Left lung (tissue), 10 donors: Measurements from ENCODE around the gene ABHD10. TPM values are rescaled to one million over a fixed set of nuclear protein-coding genes. Genes with fewer than 3 reads are reported as not detected.
A peak's percentile ranks its signal among the peaks of the same experiment; 100 is the strongest.

Experiments used
- ATAC-seq: fragments of 200-7000 bp; cut with Tn5 transposase; one replicate; pipeline ENCODE4 v1.9.1; 2020; ENCODE audit warnings: moderate library complexity
- DNase-seq, 4 donors: peaks; one replicate each; pipeline ENCODE4 v3.0.0-alpha.2; 2013 to 2020
- H3K27ac ChIP-seq, 2 donors: fragments of 200-600 bp; sonication (generic) in 1 of 2; one replicate each; pipeline versions ENCODE4 v1.5.0 to v1.8.0; 2020 to 2021
- H3K27me3 ChIP-seq, 2 donors: fragments of 200-600 bp; sonication (generic) in 1 of 2; one replicate each; pipeline versions ENCODE4 v1.5.0 to v1.8.0; 2020 to 2021
- H3K36me3 ChIP-seq, 2 donors: fragments of 200-600 bp; sonication (generic) in 1 of 2; one replicate each; pipeline versions ENCODE4 v1.5.0 to v1.8.0; 2020 to 2021
- H3K4me1 ChIP-seq, 2 donors: fragments of 200-600 bp; one replicate each; pipeline ENCODE4 v1.8.0; 2021
- H3K4me3 ChIP-seq, 2 donors: fragments of 200-600 bp; sonication (generic) in 1 of 2; one replicate each; pipeline versions ENCODE4 v1.5.0 to v1.8.0; 2020 to 2021; ENCODE audit warnings: mild to moderate bottlenecking in 1 of 2
- H3K9me3 ChIP-seq, 2 donors: fragments of 200-600 bp; sonication (generic) in 1 of 2; one replicate each; pipeline versions ENCODE4 v1.5.0 to v1.8.0; 2020 to 2021
- CTCF ChIP-seq, 2 donors: fragments of 200-600 bp; sonication (generic) in 1 of 2; IDR thresholded peaks; one replicate each; pipeline versions ENCODE4 v1.5.0 to v1.8.0; 2021; ENCODE audit warnings: antibody characterized with exemption in 2 of 2
- intact Hi-C, 2 donors: fragments of 100-400 bp; cut with DNase I; formaldehyde crosslinking; loops; one replicate each; pipeline versions ENCODE4 v1.11.2 to v1.14.2; 2022
- polyA plus RNA-seq, 6 donors: library from polyadenylated mRNA; unstranded; fragments of 120-200 nt; gene quantifications; one replicate each; pipeline ENCODE4 v1.2.1, GENCODE V29; 2013; ENCODE audit not compliant: insufficient read length in 6 of 6
- total RNA-seq, 2 donors: library from RNA; stranded (reverse); fragmentation: NEBNext Ultra II Directional; extraction: Animal tissue kit (Norgen Biotek cat#: 25700); gene quantifications; one replicate each; pipeline ENCODE4 v1.2.1, GENCODE V29; 2021
- donor health status: DM: no; HTN: yes; CAD: no.
- donor health status: DM: no; HTN: no; CAD: no.

The ABHD10 gene
- total and polyA plus RNA-seq, 8 donors, result 22.7 to 63.6 (median 52.1) TPM

GRCh38 chr3:111944372-111944771, 34.5 kb upstream of the ABHD10 start:
- ATAC-seq (no peak), DNase-seq (no peak)
- no peak overlapping the region for H3K4me3 ChIP-seq
- H3K4me1 ChIP-seq, result no peaks in the 10 kb centered on the region
- H3K36me3 ChIP-seq, result peaks cover 0 to 16% of the 10 kb centered on the region in 2 donors
- no peak overlapping the region for H3K27ac ChIP-seq
- no peaks in the 10 kb centered on the region for H3K9me3 ChIP-seq
- intact Hi-C loops, result no loop called here
- no peak for TF ChIP-seq CTCF (IDR thresholded peaks at IDR 0.05)
- no peaks in the 10 kb centered on the region for H3K27me3 ChIP-seq

GRCh38 chr3:111947231-111947630, 31.6 kb upstream of the ABHD10 start:
- Histone ChIP-seq H3K4me3 (no peak overlapping the region), H3K27ac (no peak overlapping the region), H3K36me3 (no peaks in the 10 kb centered on the region), H3K4me1 (no peaks in the 10 kb centered on the region), H3K27me3 (no peaks in the 10 kb centered on the region), H3K9me3 (no peaks in the 10 kb centered on the region)
- no peak for TF ChIP-seq CTCF (IDR thresholded peaks at IDR 0.05)
- DNase-seq (peak in 1 of 4 donors; percentile 39), ATAC-seq (peak; percentile 72)
- intact Hi-C loops, result no loop called here

GRCh38 chr3:111948786-111949185, 30.0 kb upstream of the ABHD10 start:
- no peak overlapping the region for H3K27ac ChIP-seq
- no peak for DNase-seq
- no peak for TF ChIP-seq CTCF (IDR thresholded peaks at IDR 0.05)
- H3K36me3 ChIP-seq, result peaks cover 0 to 3% of the 10 kb centered on the region in 2 donors
- no peak for ATAC-seq
- no peaks in the 10 kb centered on the region for H3K9me3 ChIP-seq
- no peak overlapping the region for H3K4me3 ChIP-seq
- H3K4me1 ChIP-seq, result no peaks in the 10 kb centered on the region
- no peaks in the 10 kb centered on the region for H3K27me3 ChIP-seq
- intact Hi-C loops, result no loop called here

GRCh38 chr3:111949712-111950111, 29.1 kb upstream of the ABHD10 start:
- intact Hi-C loops, result no loop called here
- H3K27me3 ChIP-seq, result no peaks in the 10 kb centered on the region
- no peaks in the 10 kb centered on the region for H3K9me3 ChIP-seq
- H3K4me1 ChIP-seq, result no peaks in the 10 kb centered on the region
- ATAC-seq (no peak), DNase-seq (no peak)
- peaks cover 0 to 5% of the 10 kb centered on the region in 2 donors for H3K36me3 ChIP-seq
- TF ChIP-seq CTCF (IDR thresholded peaks at IDR 0.05), result no peak
- H3K27ac ChIP-seq, result no peak overlapping the region
- H3K4me3 ChIP-seq, result no peak overlapping the region

GRCh38 chr3:111951032-111951431, 27.8 kb upstream of the ABHD10 start:
- Histone ChIP-seq H3K4me1 (no peaks in the 10 kb centered on the region), H3K9me3 (no peaks in the 10 kb centered on the region), H3K27ac (no peak overlapping the region), H3K4me3 (no peak overlapping the region), H3K27me3 (no peaks in the 10 kb centered on the region), H3K36me3 (peaks cover 0 to 5% of the 10 kb centered on the region in 2 donors)
- ATAC-seq (no peak), DNase-seq (no peak)
- no peak for TF ChIP-seq CTCF (IDR thresholded peaks at IDR 0.05)
- intact Hi-C loops, result no loop called here
